ENCODE measurements around the gene UBXN10.

Gene UBXN10

GRCh38 chr1:20174937-20175666, 10.8 kb upstream of the UBXN10 start:
- H3K36me3 ChIP-seq (ENCODE audit: insufficient read depth, low read length): no peaks in the 10 kb centered on the region
- no peaks in the 10 kb centered on the region for H3K9me3 ChIP-seq (ENCODE audit: low read depth, low read length)
- H3K27ac ChIP-seq: no peak overlapping the region
- no peak overlapping the region for H3K9ac ChIP-seq (ENCODE audit: insufficient read length)
- no peak for TF ChIP-seq EZH2 (IDR thresholded peaks at IDR 0.05)
- DNase-seq (ENCODE audit: low read depth, low spot score): no peak
- H3K4me3 ChIP-seq: no peak overlapping the region

- TF ChIP-seq POLR2AphosphoS5 (IDR thresholded peaks at IDR 0.05; ENCODE audit: borderline replicate concordance, low read depth, low read length): no peak
- DNase-seq (ENCODE audit: low read depth, low spot score): no peak
- H3K36me3 ChIP-seq (ENCODE audit: insufficient read depth, low read length): no peaks in the 10 kb centered on the region
- H3K4me3 ChIP-seq: no peak overlapping the region
- H3K9ac ChIP-seq (ENCODE audit: insufficient read length): no peak overlapping the region
- H3K27ac ChIP-seq: no peak overlapping the region
- H3K9me3 ChIP-seq (ENCODE audit: low read depth, low read length): no peaks in the 10 kb centered on the region
These were observed 7.1 kb upstream of the UBXN10 start for GRCh38 chr1:20178634-20179370.

GRCh38 chr1:20179371-20180128, 6.3 kb upstream of the UBXN10 start:
- H3K9me3 ChIP-seq (ENCODE audit: low read depth, low read length): no peaks in the 10 kb centered on the region
- no peaks in the 10 kb centered on the region for H3K36me3 ChIP-seq (ENCODE audit: insufficient read depth, low read length)
- TF ChIP-seq EZH2 (IDR thresholded peaks at IDR 0.05) (no peak), POLR2AphosphoS5 (IDR thresholded peaks at IDR 0.05; ENCODE audit: borderline replicate concordance, low read depth, low read length) (no peak), FOXP2 (optimal IDR thresholded peaks at IDR 0.05; ENCODE audit: control extremely low read depth, extremely low read length, insufficient read depth) (no peak)
- H3K9ac ChIP-seq (ENCODE audit: insufficient read length): no peak overlapping the region
- no peak overlapping the region for H3K4me3 ChIP-seq
- H3K27ac ChIP-seq: no peak overlapping the region
- no peak for DNase-seq (ENCODE audit: low read depth, low spot score)

DNA sequence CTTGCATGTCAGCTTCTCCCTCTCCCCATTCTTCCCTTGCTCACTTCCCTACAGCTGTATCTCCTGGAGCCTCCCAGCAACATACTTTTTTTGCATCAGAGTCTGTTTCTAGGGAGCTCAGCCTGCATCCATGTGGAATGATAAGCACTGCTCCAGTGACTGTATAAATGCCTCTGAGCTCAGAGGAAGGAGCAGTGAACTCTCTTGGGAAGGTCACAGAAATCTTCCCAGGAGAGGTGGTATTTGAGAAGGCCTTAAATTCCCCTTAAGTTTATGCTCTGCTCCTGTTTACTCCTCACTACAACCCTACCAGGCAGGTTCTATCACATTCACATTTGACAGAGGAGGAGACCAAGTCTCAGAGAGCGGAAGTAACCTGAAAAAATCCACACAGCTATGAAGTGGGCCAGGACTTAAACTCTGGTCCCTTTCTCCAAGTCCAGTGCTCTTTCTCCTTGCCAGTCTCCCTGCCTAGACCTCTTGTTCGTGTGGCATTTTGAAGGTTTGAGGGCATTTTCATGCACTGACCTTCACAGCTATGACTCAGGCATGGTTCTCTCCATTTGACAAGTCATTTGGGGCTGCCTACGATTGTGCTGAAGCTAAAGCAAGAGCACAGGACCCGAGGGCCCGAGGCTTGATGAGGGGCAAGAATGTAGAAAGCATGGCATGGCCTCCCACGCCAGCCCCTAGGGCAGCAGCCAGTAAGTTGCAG, 5.6 kb upstream of the UBXN10 start:
- Histone ChIP-seq H3K4me3 (no peak overlapping the region), H3K27ac (no peak overlapping the region), H3K9ac (ENCODE audit: insufficient read length) (no peak overlapping the region), H3K36me3 (ENCODE audit: insufficient read depth, low read length) (no peaks in the 10 kb centered on the region), H3K9me3 (ENCODE audit: low read depth, low read length) (no peaks in the 10 kb centered on the region)
- TF ChIP-seq FOXP2 (optimal IDR thresholded peaks at IDR 0.05; ENCODE audit: control extremely low read depth, extremely low read length, insufficient read depth) (no peak), EZH2 (IDR thresholded peaks at IDR 0.05) (no peak), POLR2AphosphoS5 (IDR thresholded peaks at IDR 0.05; ENCODE audit: borderline replicate concordance, low read depth, low read length) (no peak)
- DNase-seq (ENCODE audit: low read depth, low spot score): no peak

DNA sequence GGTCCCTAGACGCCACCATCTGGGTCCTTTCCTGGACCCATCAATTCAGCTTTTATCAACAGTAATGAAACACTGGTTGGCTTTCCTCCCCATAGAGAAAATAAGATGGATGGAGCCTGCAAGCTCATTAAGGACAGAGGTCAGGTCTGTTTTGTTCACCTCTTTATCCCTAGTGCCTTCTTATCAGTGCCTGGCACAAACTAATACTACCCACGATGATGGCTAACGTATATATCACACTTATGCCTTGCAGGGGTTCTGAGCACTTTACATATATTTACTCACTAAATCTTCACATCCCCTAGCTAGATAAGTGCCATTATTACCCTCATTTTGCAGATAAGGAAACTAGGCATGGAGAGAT, 5.1 kb upstream of the UBXN10 start:
- H3K4me3 ChIP-seq: no peak overlapping the region
- H3K9ac ChIP-seq (ENCODE audit: insufficient read length): no peak overlapping the region
- no peak for DNase-seq (ENCODE audit: low read depth, low spot score)
- no peak overlapping the region for H3K27ac ChIP-seq
- H3K9me3 ChIP-seq (ENCODE audit: low read depth, low read length): no peaks in the 10 kb centered on the region
- no peaks in the 10 kb centered on the region for H3K36me3 ChIP-seq (ENCODE audit: insufficient read depth, low read length)
- TF ChIP-seq POLR2AphosphoS5 (IDR thresholded peaks at IDR 0.05; ENCODE audit: borderline replicate concordance, low read depth, low read length): no peak

- no peaks in the 10 kb centered on the region for H3K36me3 ChIP-seq (ENCODE audit: insufficient read depth, low read length)
- no peak overlapping the region for H3K4me3 ChIP-seq
- H3K27ac ChIP-seq: no peak overlapping the region
- no peaks in the 10 kb centered on the region for H3K9me3 ChIP-seq (ENCODE audit: low read depth, low read length)
- DNase-seq (ENCODE audit: low read depth, low spot score): no peak
- no peak overlapping the region for H3K9ac ChIP-seq (ENCODE audit: insufficient read length)
- TF ChIP-seq FOXP2 (optimal IDR thresholded peaks at IDR 0.05; ENCODE audit: control extremely low read depth, extremely low read length, insufficient read depth): no peak
- no peak for TF ChIP-seq EZH2 (IDR thresholded peaks at IDR 0.05)
- no peak for TF ChIP-seq POLR2AphosphoS5 (IDR thresholded peaks at IDR 0.05; ENCODE audit: borderline replicate concordance, low read depth, low read length)
These were observed 3.5 kb upstream of the UBXN10 start for GRCh38 chr1:20182415-20182814.

- no peak for DNase-seq (ENCODE audit: low read depth, low spot score)
- no peaks in the 10 kb centered on the region for H3K36me3 ChIP-seq (ENCODE audit: insufficient read depth, low read length)
- no peak for TF ChIP-seq POLR2AphosphoS5 (IDR thresholded peaks at IDR 0.05; ENCODE audit: borderline replicate concordance, low read depth, low read length)
- TF ChIP-seq EZH2 (IDR thresholded peaks at IDR 0.05): no peak
- TF ChIP-seq FOXP2 (optimal IDR thresholded peaks at IDR 0.05; ENCODE audit: control extremely low read depth, extremely low read length, insufficient read depth): no peak
- no peaks in the 10 kb centered on the region for H3K9me3 ChIP-seq (ENCODE audit: low read depth, low read length)
- H3K9ac ChIP-seq (ENCODE audit: insufficient read length): no peak overlapping the region
- H3K4me3 ChIP-seq: no peak overlapping the region
- H3K27ac ChIP-seq: no peak overlapping the region
These were observed 2.9 kb upstream of the UBXN10 start for GRCh38 chr1:20183035-20183434.

DNA sequence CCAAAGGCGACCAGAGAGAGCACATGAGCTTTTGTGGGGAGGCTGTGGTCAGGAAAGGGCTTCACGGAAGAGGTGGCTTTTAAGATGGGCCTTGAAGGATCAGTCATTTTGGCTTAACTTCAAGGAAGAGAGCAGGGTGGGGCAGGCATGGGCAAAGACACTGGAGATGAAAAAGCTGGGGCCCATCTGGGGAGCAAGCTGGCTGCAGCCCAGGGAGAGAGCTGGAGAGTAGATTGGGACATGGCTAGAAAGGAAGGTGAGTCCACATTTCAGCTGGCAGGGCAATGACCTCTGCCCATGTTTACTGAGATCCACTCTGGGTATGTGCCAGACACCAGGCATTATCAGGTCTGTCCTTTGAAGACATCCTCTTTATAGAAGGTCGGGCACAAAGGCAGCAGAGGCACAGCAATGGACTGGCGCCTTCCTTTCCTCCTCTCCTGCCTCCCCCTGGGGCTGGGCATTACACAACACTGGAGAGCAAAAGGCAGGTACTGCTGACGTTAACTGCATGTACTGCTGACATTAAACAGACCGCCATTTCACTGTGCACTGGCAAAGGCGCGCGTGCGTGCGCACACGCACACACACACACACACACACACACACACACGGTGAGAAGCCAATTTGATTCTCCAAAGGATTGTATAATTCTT, 2.2 kb upstream of the UBXN10 start:
- Histone ChIP-seq H3K27ac (no peak overlapping the region), H3K9me3 (ENCODE audit: low read depth, low read length) (no peaks in the 10 kb centered on the region), H3K4me3 (no peak overlapping the region), H3K36me3 (ENCODE audit: insufficient read depth, low read length) (no peaks in the 10 kb centered on the region), H3K9ac (ENCODE audit: insufficient read length) (no peak overlapping the region)
- TF ChIP-seq FOXP2 (optimal IDR thresholded peaks at IDR 0.05; ENCODE audit: control extremely low read depth, extremely low read length, insufficient read depth) (no peak), POLR2AphosphoS5 (IDR thresholded peaks at IDR 0.05; ENCODE audit: borderline replicate concordance, low read depth, low read length) (no peak), EZH2 (IDR thresholded peaks at IDR 0.05) (no peak)
- no peak for DNase-seq (ENCODE audit: low read depth, low spot score)

Measured in SK-N-MC (cell line).